Dendritic cell treated with granulocyte-macrophage colony-stimulating factor and Interleukin-4, amounts not matched to agents 40 ng/mL and 50 ng/mL, for 4 days (primary cell): ENCODE results near the gene FAM78B.

Experiments
- H3K27ac Mint-ChIP-seq: one replicate; pipeline ENCODE4 v1.8.0; 2022; ENCODE audit warnings: mild to moderate bottlenecking, mixed read lengths
- H3K27me3 Mint-ChIP-seq: one replicate; pipeline ENCODE4 v1.8.0; 2022; ENCODE audit warnings: mild to moderate bottlenecking, mixed read lengths
- H3K36me3 Mint-ChIP-seq: one replicate; pipeline ENCODE4 v1.8.0; 2022; ENCODE audit warnings: low read depth, mixed read lengths
- H3K4me1 Mint-ChIP-seq: one replicate; pipeline ENCODE4 v1.8.0; 2022; ENCODE audit warnings: low read depth, mixed read lengths
- H3K4me3 Mint-ChIP-seq: one replicate; pipeline ENCODE4 v1.8.0; 2022; ENCODE audit warnings: mild to moderate bottlenecking, moderate library complexity, mixed read lengths
- H3K9me3 Mint-ChIP-seq: one replicate; pipeline ENCODE4 v1.8.0; 2022; ENCODE audit warnings: mixed read lengths
- intact Hi-C: fragments of 100-400 bp; cut with micrococcal nuclease; formaldehyde crosslinking; loops from one replicate; pipeline ENCODE4 v1.15.0; 2022

FAM78B gene

DNA sequence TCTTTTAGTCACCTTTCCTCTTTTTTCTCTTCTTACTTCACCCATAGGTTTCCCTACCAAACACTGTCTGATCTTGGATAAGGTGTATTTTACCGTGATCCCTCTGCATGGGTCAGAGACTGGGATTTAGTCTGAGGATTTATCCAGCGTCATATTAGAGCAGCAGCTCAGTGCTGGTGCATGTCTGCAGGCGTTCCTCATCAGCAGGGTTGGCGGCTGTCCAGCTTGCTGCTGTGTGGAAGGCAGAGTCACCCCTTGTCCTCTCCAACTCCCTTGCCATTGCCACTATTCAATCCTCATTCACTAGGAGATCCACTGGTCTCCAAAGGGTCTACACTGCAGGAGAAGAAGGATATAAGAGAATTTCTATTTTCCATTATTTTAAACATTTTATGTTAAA, 7.3 kb upstream of the FAM78B start:
- no peaks in the 10 kb centered on the region for H3K9me3 Mint-ChIP-seq
- no peaks in the 10 kb centered on the region for H3K36me3 Mint-ChIP-seq
- no peak overlapping the region for H3K27ac Mint-ChIP-seq
- H3K4me3 Mint-ChIP-seq: no peak overlapping the region
- no peaks in the 10 kb centered on the region for H3K4me1 Mint-ChIP-seq
- H3K27me3 Mint-ChIP-seq: peaks cover 3% of the 10 kb centered on the region
- intact Hi-C loops: no loop called here

DNA sequence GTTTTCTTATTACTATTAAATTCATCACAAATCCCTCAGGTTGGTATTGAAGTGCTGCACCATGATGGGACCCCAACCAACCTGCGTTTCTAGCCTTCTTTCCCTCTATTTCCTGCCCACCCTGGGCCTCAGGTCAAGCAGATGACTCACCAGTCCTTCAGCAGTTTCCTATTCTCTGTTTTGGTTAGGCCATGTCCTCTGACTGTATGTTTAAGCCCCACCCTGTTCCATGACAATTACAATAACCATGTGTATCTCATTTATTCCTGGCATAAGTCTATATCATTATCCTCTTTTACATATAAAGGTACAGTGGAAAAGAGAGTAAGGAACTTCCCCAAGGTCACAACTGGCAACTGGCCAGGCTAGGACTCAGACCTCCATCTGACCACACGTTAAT, 5.3 kb upstream of the FAM78B start:
- Mint-ChIP-seq H3K4me3 (no peak overlapping the region), H3K36me3 (no peaks in the 10 kb centered on the region), H3K27ac (no peak overlapping the region), H3K27me3 (peaks cover 21% of the 10 kb centered on the region), H3K9me3 (no peaks in the 10 kb centered on the region), H3K4me1 (no peaks in the 10 kb centered on the region)
- intact Hi-C loops: no loop called here

DNA sequence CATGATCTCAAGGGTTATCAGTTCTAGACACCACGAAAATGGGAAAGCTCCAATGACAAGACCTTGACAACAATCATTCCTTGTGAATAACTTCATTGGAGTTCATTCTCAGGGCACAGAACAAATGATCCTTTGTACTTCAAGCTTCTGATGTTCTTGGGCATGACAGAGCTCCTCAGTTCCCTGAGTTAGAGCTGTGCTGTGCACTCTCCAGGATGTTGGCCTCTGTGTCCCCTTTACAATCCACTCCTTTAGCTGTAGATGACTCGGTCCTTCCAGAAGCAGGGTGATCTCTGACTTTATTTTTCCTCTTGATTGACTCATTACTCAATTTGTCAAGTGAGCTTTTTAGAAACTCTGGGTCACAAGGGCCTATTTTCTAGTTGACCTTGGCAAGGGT, 3.9 kb upstream of the FAM78B start:
- peaks cover 3% of the 10 kb centered on the region for H3K4me1 Mint-ChIP-seq
- no peak overlapping the region for H3K27ac Mint-ChIP-seq
- intact Hi-C loops: no loop called here
- no peaks in the 10 kb centered on the region for H3K9me3 Mint-ChIP-seq
- H3K4me3 Mint-ChIP-seq: no peak overlapping the region
- H3K27me3 Mint-ChIP-seq: peaks cover 26% of the 10 kb centered on the region
- H3K36me3 Mint-ChIP-seq: no peaks in the 10 kb centered on the region

DNA sequence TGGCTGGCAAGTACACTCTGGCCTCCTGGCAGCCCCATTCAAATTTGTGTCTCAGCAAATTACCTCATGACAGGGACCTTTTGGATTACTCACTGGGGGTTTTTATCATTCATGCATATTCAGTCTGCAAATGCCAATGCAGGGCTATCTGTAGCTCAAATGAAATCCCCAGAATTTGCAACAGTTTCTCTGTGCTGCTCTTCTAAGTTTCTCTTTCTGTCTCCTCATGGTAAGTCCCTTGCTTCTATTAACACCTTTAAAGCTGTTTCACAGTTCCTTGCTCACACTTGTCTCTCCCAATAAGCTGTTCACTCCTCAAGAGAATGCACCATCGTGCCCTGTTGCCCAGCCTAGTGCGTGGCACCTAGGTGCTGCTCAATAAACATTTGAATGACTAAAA, 3.3 kb upstream of the FAM78B start:
- Mint-ChIP-seq H3K27ac (no peak overlapping the region), H3K4me3 (no peak overlapping the region), H3K27me3 (peaks cover 32% of the 10 kb centered on the region), H3K36me3 (no peaks in the 10 kb centered on the region), H3K4me1 (peaks cover 10% of the 10 kb centered on the region), H3K9me3 (no peaks in the 10 kb centered on the region)
- intact Hi-C loops: no loop called here

DNA sequence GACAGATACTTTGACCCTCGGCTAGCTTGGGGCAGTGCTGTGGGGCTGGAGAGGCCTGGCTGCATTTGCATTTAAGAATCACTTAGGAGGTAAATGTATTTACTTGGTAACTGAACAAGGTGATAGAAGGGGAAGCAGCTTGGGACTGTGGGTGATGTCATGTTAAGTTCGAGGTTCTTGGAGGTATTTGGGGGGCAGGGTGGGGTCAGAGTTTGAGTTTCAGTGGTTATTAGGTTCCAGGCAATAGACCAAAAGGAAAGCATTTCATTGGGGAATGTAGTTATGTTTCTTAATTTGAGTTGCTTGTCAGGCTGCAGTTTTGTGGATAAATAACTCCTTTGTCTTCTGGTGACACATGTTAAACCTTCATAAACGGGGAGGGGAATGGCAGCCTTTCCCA, 2.4 kb upstream of the FAM78B start:
- H3K27ac Mint-ChIP-seq: no peak overlapping the region
- no peaks in the 10 kb centered on the region for H3K9me3 Mint-ChIP-seq
- no peak overlapping the region for H3K4me3 Mint-ChIP-seq
- H3K36me3 Mint-ChIP-seq: no peaks in the 10 kb centered on the region
- peaks cover 12% of the 10 kb centered on the region for H3K4me1 Mint-ChIP-seq
- intact Hi-C loops: no loop called here
- H3K27me3 Mint-ChIP-seq: peaks cover 40% of the 10 kb centered on the region

DNA sequence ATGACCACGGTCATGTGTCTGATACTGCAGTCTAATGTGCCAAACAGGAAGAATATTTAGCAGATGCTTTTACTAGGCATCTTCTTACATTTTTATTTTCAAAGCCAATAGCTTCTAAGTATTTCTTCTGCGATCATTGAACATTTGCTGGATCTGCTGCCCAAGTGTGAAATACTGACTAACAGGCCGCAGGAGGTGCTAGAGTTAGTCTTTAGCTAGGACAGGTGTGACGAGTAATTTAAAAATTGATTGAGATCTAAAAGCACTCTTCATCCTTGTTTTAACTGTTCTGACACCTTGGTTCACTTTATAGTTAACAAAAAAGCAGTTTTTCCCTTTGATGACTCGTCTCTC, 748 bp upstream of the FAM78B start:
- H3K27ac Mint-ChIP-seq: no peak overlapping the region
- H3K4me3 Mint-ChIP-seq: no peak overlapping the region
- peaks cover 12% of the 10 kb centered on the region for H3K4me1 Mint-ChIP-seq
- no peaks in the 10 kb centered on the region for H3K9me3 Mint-ChIP-seq
- H3K36me3 Mint-ChIP-seq: no peaks in the 10 kb centered on the region
- H3K27me3 Mint-ChIP-seq: peaks cover 51% of the 10 kb centered on the region
- intact Hi-C loops: no loop called here

DNA sequence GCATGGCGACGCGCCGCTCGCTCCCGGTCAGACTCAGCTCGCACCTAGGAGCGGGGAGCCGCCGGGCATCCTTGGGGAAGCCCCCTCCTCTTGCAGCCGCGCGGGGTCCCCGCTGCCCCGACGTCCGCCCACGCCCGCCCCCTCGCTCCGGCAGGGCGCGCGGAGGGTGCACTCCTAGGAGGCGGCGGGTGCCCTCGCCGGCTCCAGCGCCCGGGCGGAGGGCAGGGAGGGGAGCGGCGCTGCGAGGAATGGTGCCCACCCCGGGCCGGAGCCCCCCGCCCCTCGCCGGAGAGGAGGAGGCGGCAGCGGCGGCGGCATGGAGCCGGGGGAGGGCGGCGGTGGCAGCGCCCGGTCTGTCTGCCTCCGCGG, 488 bp downstream of the FAM78B start:
- intact Hi-C loops: no loop called here
- H3K36me3 Mint-ChIP-seq: no peaks in the 10 kb centered on the region
- peaks cover 12% of the 10 kb centered on the region for H3K4me1 Mint-ChIP-seq
- H3K4me3 Mint-ChIP-seq: no peak overlapping the region
- H3K9me3 Mint-ChIP-seq: no peaks in the 10 kb centered on the region
- H3K27me3 Mint-ChIP-seq: peaks cover 61% of the 10 kb centered on the region
- H3K27ac Mint-ChIP-seq: no peak overlapping the region

DNA sequence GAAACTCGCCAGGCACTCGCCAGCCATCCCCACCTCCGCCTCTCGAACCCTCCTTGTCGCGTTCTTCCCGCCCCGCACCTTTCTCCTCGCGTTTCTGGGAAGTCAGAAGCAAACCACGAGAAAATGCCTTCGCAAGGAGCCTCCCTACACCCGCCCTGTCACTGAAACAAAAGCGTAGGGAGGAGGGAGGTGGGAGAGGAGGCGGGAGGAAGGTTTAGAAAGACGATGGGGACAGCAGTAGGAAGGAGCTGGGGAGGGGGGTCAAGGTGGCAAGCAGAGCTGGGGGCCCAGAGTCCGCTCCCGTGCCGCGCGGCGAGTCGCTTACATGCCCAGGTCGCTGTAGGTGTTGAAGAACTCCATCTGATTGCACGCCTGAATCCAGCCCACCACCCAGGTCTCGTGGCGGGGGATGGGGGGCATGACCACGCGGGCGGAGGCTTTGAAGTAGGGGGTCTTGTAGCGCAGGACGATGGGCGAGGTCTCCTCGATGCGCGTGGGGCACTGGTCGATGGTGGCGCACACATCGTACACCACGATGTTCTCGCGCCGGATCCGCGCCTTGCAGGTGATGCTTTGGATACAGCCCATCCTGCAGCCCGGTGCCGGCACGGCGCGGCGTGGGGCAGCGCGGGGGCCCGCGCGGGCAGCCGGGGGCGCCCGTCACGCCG, 1.0 kb downstream of the FAM78B start:
- peaks cover 12% of the 10 kb centered on the region for H3K4me1 Mint-ChIP-seq
- no peaks in the 10 kb centered on the region for H3K36me3 Mint-ChIP-seq
- peaks cover 61% of the 10 kb centered on the region for H3K27me3 Mint-ChIP-seq
- intact Hi-C loops: no loop called here
- peak overlapping the region; percentile 71 for H3K4me3 Mint-ChIP-seq
- no peak overlapping the region for H3K27ac Mint-ChIP-seq
- no peaks in the 10 kb centered on the region for H3K9me3 Mint-ChIP-seq

DNA sequence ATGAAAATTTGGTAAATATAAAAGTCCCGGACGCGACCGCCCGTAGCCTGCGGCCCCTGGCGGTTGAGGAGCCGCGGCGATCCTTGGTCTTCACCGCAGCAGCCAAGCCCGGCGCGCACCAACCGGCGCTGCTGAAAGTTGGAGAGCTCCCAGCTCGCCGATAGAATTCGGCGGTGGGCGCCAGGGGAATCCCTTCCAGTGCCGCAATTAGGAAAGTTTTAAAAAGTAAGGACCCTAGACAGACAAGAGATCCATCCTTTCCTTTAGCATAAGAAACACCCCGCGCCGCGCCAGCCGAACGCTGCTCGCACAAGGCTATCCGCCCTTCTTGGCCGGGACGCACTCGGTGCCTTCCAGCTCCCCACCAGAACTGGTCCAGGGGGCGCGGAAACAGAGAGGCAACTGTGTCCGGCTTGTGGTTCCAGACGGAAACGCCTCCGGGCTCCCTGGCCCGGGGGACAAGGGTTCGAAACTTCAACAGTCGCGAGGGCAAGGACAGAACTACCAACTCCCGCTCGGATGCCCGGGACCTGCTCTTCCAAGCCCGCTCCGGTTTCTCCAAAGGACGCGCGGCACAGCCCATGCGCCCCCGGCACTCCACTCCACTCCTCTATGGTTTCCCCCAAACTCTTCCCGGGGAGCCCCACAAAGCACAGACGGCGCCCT, 1.7 kb downstream of the FAM78B start:
- peaks cover 12% of the 10 kb centered on the region for H3K4me1 Mint-ChIP-seq
- no peak overlapping the region for H3K27ac Mint-ChIP-seq
- H3K27me3 Mint-ChIP-seq: peaks cover 61% of the 10 kb centered on the region
- H3K9me3 Mint-ChIP-seq: no peaks in the 10 kb centered on the region
- H3K4me3 Mint-ChIP-seq: peak overlapping the region; percentile 25
- H3K36me3 Mint-ChIP-seq: no peaks in the 10 kb centered on the region
- intact Hi-C loops: no loop called here

DNA sequence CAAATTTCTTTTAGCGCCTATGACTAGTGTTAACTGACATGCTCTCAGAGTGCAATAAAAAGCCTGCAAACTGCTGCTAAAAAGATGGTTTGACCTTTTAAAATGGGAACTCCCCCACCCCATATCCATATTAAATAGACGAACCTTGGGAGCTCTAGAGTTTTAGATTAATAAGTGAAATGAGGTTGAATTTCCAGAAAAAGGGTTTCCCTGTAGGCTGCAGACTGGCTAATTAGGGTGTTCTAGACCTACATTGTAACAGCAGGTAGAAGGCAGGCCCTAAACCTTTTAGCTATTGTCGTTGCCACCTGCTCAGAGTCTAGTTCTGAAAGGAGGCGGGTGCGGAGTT, 2.2 kb downstream of the FAM78B start:
- peaks cover 12% of the 10 kb centered on the region for H3K4me1 Mint-ChIP-seq
- no peaks in the 10 kb centered on the region for H3K36me3 Mint-ChIP-seq
- intact Hi-C loops: no loop called here
- no peaks in the 10 kb centered on the region for H3K9me3 Mint-ChIP-seq
- peaks cover 61% of the 10 kb centered on the region for H3K27me3 Mint-ChIP-seq
- H3K27ac Mint-ChIP-seq: no peak overlapping the region
- no peak overlapping the region for H3K4me3 Mint-ChIP-seq

DNA sequence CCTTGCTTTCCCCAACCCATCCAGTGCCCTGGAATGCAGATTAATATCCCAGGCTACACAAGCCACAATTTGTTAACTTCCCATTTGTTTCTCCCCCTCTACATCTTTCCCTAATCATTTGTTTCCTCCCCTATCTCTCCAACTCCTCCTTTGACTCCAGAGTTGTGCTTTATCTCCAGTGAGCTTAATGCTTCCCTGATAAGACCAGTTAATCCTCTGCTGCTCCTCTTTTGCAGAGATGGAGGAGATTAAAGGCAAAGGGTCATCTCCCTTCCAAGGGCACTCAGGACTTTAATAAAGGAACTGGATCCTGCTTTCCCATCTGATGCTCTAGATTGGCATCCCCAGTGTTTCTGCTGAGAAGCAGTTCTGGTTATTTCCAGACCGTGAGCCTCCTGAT, 7.1 kb downstream of the FAM78B start:
- Mint-ChIP-seq H3K4me3 (no peak overlapping the region), H3K27ac (no peak overlapping the region), H3K9me3 (no peaks in the 10 kb centered on the region), H3K36me3 (no peaks in the 10 kb centered on the region), H3K27me3 (peaks cover 24% of the 10 kb centered on the region), H3K4me1 (no peaks in the 10 kb centered on the region)
- intact Hi-C loops: no loop called here

DNA sequence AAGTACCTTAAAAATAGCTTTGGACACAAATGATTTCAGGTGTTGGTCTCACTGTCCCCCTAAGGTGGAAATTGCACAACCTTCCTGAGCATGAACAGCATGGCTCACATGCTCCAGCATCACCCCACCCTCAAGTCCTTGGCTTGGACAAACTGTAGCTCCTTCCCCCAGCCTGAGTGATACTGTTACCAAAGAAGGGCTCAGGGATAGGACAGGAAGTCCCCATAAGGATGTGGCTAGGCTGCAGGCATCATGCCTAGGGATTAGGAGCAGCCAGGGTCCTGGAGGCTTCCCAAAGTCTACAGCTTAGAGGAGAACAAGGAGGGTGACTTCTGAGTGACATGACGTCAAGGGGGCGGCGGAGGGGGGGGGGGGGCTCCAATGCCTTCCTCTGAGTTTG, 10.1 kb downstream of the FAM78B start:
- intact Hi-C loops: no loop called here
- H3K9me3 Mint-ChIP-seq: no peaks in the 10 kb centered on the region
- H3K36me3 Mint-ChIP-seq: no peaks in the 10 kb centered on the region
- H3K4me3 Mint-ChIP-seq: no peak overlapping the region
- H3K27ac Mint-ChIP-seq: no peak overlapping the region
- H3K27me3 Mint-ChIP-seq: peaks cover 5% of the 10 kb centered on the region
- no peaks in the 10 kb centered on the region for H3K4me1 Mint-ChIP-seq

DNA sequence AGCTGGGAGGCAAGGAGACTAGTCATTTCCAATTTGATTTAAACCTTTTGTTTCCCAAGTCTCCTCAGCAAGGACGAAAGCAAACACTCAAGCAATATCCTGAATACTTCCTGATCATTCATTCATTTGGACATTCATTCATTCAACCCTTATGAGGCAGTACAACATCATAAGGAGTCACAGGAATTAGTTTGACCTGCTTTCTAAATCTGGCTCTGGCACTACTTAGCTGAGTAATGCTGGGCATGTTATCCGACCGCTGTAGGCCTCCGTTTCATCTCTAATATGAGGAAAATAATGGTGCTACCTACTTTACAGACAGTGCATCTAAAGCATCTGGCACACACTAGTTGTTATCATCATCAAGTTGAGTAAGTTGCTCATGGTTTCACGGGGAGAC, 11.7 kb downstream of the FAM78B start:
- H3K9me3 Mint-ChIP-seq: no peaks in the 10 kb centered on the region
- H3K4me3 Mint-ChIP-seq: no peak overlapping the region
- H3K27me3 Mint-ChIP-seq: peaks cover 1% of the 10 kb centered on the region
- intact Hi-C loops: no loop called here
- no peaks in the 10 kb centered on the region for H3K4me1 Mint-ChIP-seq
- H3K36me3 Mint-ChIP-seq: no peaks in the 10 kb centered on the region
- H3K27ac Mint-ChIP-seq: no peak overlapping the region

DNA sequence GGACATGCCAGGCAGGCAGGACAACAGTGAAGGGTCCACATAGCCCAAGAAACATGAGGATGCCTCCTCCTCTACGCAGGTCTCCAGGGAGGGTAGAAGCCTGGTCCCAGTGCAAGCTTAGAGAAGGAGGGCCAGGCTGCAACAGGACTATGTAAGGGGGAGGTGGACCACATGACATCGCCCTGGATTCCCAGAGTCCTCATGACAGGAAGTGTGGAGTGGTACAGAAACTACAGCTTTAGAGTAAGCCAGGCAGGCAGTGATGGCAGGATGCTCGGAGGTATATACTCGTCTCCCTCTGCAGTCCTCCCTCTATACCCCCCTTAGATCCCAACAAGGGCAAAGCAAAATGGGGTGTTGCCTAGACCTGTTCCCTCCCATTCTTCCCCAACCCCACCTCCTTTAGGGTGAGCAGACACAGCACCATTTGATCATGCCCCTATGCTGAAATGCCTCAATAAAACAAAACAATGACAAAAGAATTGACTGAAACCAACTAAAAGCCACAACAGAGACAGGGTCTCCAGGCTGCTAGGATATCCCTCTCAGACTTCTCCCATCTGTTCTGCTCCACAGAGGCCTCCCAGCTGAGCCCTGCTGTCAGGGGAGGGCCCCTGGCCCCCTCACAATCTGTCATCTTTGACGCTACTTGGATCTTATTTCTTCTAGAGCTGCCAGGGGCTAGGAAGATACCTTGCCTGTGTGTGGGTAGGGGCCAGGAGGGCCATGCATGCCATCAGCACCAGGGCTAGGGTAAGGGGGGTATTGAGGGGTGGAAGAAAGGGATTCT, 13.1 kb downstream of the FAM78B start:
- H3K36me3 Mint-ChIP-seq: no peaks in the 10 kb centered on the region
- no peaks in the 10 kb centered on the region for H3K9me3 Mint-ChIP-seq
- H3K27me3 Mint-ChIP-seq: peaks cover 1% of the 10 kb centered on the region
- no peak overlapping the region for H3K4me3 Mint-ChIP-seq
- H3K27ac Mint-ChIP-seq: no peak overlapping the region
- H3K4me1 Mint-ChIP-seq: no peaks in the 10 kb centered on the region
- intact Hi-C loops: no loop called here
